ENCODE measurements around the gene TBCK. TPM values are rescaled to one million over a fixed set of nuclear protein-coding genes. Genes with fewer than 3 reads are reported as not detected.
"Not testable (repeated sequence)": the region's sequence is repeated elsewhere in the genome, so short reads cannot be mapped to it uniquely, and the experiment has no call there.

Gene TBCK
- total and polyA plus RNA-seq, 2 donors (not counting 1 experiment from before 2014, with no cell fraction given): 17.5 to 86.1 TPM

- Histone ChIP-seq H4K20me1 (ENCODE audit: control insufficient read depth, insufficient read depth, low read length, poor library complexity, severe bottlenecking) (no peaks in the 10 kb centered on the region), H2AFZ (ENCODE audit: insufficient read depth, low read depth, low read length, poor library complexity, severe bottlenecking) (no peak overlapping the region), H3K4me1 (ENCODE audit: control insufficient read depth in 2 of 2, insufficient read depth in 2 of 2, low read length in 2 of 2) (no peaks in the 10 kb centered on the region), H3K9me3 (ENCODE audit: control extremely low read depth in 1 of 3, control insufficient read depth in 2 of 3, insufficient read depth in 1 of 3, low read length in 2 of 3) (no peaks in the 10 kb centered on the region), H3K36me3 (replicated peaks in 1 of 2; ENCODE audit: control extremely low read depth in 1 of 2, control insufficient read depth in 1 of 2, extremely low read depth in 1 of 2, insufficient read depth in 2 of 2, low read length in 1 of 2) (no peaks in the 10 kb centered on the region), H3K9ac (ENCODE audit: low read length) (no peak overlapping the region), H3K4me2 (replicated peaks; ENCODE audit: low read depth, low read length, poor library complexity, severe bottlenecking) (no peak overlapping the region), H3K27me3 (replicated peaks in 1 of 4; ENCODE audit: control extremely low read depth in 1 of 4, control insufficient read depth in 3 of 4, insufficient read depth in 4 of 4, low read length in 3 of 4) (no peaks in the 10 kb centered on the region), H3K27ac (ENCODE audit: low read length in 2 of 2) (no peak overlapping the region), H3K79me2 (ENCODE audit: control insufficient read depth, insufficient read depth, low read length) (no peaks in the 10 kb centered on the region), H3K4me3 (ENCODE audit: control extremely low read depth in 1 of 5, extremely low read depth in 1 of 5, insufficient read depth in 1 of 5, low read depth in 2 of 5, low read length in 4 of 5) (no peak overlapping the region)
- 100% methylated on average over 2 of the region's 2 CpGs for WGBS (ENCODE audit: insufficient coverage)
- intact Hi-C loops (cut with micrococcal nuclease): no loop called here
- DNase-seq (no peak), ATAC-seq (ENCODE audit: low read depth) (no peak)
- no peak for TF ChIP-seq EZH2 (IDR thresholded peaks at IDR 0.05; ENCODE audit: borderline replicate concordance, insufficient read depth, low read depth, low read length, poor library complexity, severe bottlenecking)
- TF ChIP-seq CTCF (IDR thresholded peaks at IDR 0.05): no peak
- Mint-ChIP-seq H3K4me3 (no peak overlapping the region), H3K9me3 (ENCODE audit: insufficient read depth) (no peaks in the 10 kb centered on the region), H3K27me3 (no peaks in the 10 kb centered on the region), H3K4me1 (peaks cover 3% of the 10 kb centered on the region), H3K27ac (no peak overlapping the region)
- ChIA-PET POLR2A (no interaction called here), CTCF (no interaction called here)
These were observed 189.9 kb downstream of the TBCK start for GRCh38 chr4:106126062-106126461.

- H3K4me1 Mint-ChIP-seq; ATAC-seq (ENCODE audit: low read depth); DNase-seq; H3K27ac Mint-ChIP-seq; H3K27me3 Mint-ChIP-seq; intact Hi-C loops (cut with micrococcal nuclease); H3K9me3 ChIP-seq (ENCODE audit: control extremely low read depth in 1 of 3, control insufficient read depth in 2 of 3, insufficient read depth in 1 of 3, low read length in 2 of 3); CTCF ChIA-PET; H3K9ac ChIP-seq (ENCODE audit: low read length); POLR2A ChIA-PET; H3K79me2 ChIP-seq (ENCODE audit: control insufficient read depth, insufficient read depth, low read length); H3K27me3 ChIP-seq (replicated peaks in 1 of 4; ENCODE audit: control extremely low read depth in 1 of 4, control insufficient read depth in 3 of 4, insufficient read depth in 4 of 4, low read length in 3 of 4); H3K4me1 ChIP-seq (ENCODE audit: control insufficient read depth in 2 of 2, insufficient read depth in 2 of 2, low read length in 2 of 2); H2AFZ ChIP-seq (ENCODE audit: insufficient read depth, low read depth, low read length, poor library complexity, severe bottlenecking); H3K27ac ChIP-seq (ENCODE audit: low read length in 2 of 2); H4K20me1 ChIP-seq (ENCODE audit: control insufficient read depth, insufficient read depth, low read length, poor library complexity, severe bottlenecking); H3K4me2 ChIP-seq (replicated peaks; ENCODE audit: low read depth, low read length, poor library complexity, severe bottlenecking); H3K9me3 Mint-ChIP-seq (ENCODE audit: insufficient read depth); H3K4me3 Mint-ChIP-seq; H3K4me3 ChIP-seq (ENCODE audit: control extremely low read depth in 1 of 5, extremely low read depth in 1 of 5, insufficient read depth in 1 of 5, low read depth in 2 of 5, low read length in 4 of 5): not testable (repeated sequence)
- 99% methylated on average over 14 of the region's 28 CpGs for WGBS (ENCODE audit: insufficient coverage)
- H3K36me3 ChIP-seq (replicated peaks in 1 of 2; ENCODE audit: control extremely low read depth in 1 of 2, control insufficient read depth in 1 of 2, extremely low read depth in 1 of 2, insufficient read depth in 2 of 2, low read length in 1 of 2): peaks cover 0 to 13% of the 10 kb centered on the region in 2 experiments
These were observed 196.0 kb downstream of the TBCK start for GRCh38 chr4:106119949-106120555.

All from B cell (primary cell).